Stimulated activated CD4-positive, alpha-beta T cell treated with anti-CD3 and anti-CD28 coated beads, Interleukin-1b, Interleukin-23, amount 100 ng/mL, for 1 hour (primary cell): ENCODE data around the gene TEX19.
"Not testable (repeated sequence)": the region's sequence is repeated elsewhere in the genome, so short reads cannot be mapped to it uniquely, and the experiment has no call there.

Experiments
- DNase-seq, 2 donors: peaks; one replicate each; pipeline ENCODE4 v3.0.0-alpha.2; 2020; ENCODE audit warnings: low read depth in 2 of 2

Gene TEX19

GRCh38 chr17:82356845-82357355 lies 2.1 kb upstream of the TEX19 start:
- no peak for DNase-seq

- DNase-seq = no peak
These were observed 1.7 kb upstream of the TEX19 start for GRCh38 chr17:82357394-82357793.

GRCh38 chr17:82359451-82360074 lies 516 bp downstream of the TEX19 start:
- not testable (repeated sequence) for DNase-seq

GRCh38 chr17:82361885-82362633 lies 3.0 kb downstream of the TEX19 start:
- no peak for DNase-seq

- DNase-seq = no peak
These were observed 6.7 kb downstream of the TEX19 start for GRCh38 chr17:82365606-82366295.

- no peak for DNase-seq
These were observed 7.7 kb downstream of the TEX19 start for GRCh38 chr17:82366749-82367148.

GRCh38 chr17:82367724-82368524 lies 8.9 kb downstream of the TEX19 start:
- no peak for DNase-seq

- DNase-seq = no peak
These were observed 10.2 kb downstream of the TEX19 start for GRCh38 chr17:82369211-82369610.

GRCh38 chr17:82370471-82371332 lies 11.7 kb downstream of the TEX19 start:
- peak in 1 of 2 donors; percentile 11 for DNase-seq

GRCh38 chr17:82371333-82372248 lies 12.5 kb downstream of the TEX19 start, which contains the start of gene UTS2R:
TSS of gene UTS2R (plus strand) at chr17:82371765. CDS start at chr17:82374325, 2,560 bp downstream.
- DNase-seq = no peak

- DNase-seq = no peak
These were observed 13.4 kb downstream of the TEX19 start for GRCh38 chr17:82372249-82373071.

- DNase-seq = not testable (repeated sequence)
These were observed 14.0 kb downstream of the TEX19 start for GRCh38 chr17:82373072-82373452.

GRCh38 chr17:82373731-82374625 lies 14.9 kb downstream of the TEX19 start:
- DNase-seq = no peak

- no peak for DNase-seq
These were observed 15.7 kb downstream of the TEX19 start for GRCh38 chr17:82374626-82375331.

GRCh38 chr17:82375359-82376041 lies 16.5 kb downstream of the TEX19 start:
- no peak for DNase-seq

- DNase-seq = no peak
These were observed 17.1 kb downstream of the TEX19 start for GRCh38 chr17:82376042-82376730.
